ENCODE results near the gene CENPB. TPM values are rescaled to one million over a fixed set of nuclear protein-coding genes. Genes with fewer than 3 reads are reported as not detected.

Gene CENPB
- total and polyA plus RNA-seq, 12 donors = 52.3 to 95.7 (median 67.7) TPM

DNA sequence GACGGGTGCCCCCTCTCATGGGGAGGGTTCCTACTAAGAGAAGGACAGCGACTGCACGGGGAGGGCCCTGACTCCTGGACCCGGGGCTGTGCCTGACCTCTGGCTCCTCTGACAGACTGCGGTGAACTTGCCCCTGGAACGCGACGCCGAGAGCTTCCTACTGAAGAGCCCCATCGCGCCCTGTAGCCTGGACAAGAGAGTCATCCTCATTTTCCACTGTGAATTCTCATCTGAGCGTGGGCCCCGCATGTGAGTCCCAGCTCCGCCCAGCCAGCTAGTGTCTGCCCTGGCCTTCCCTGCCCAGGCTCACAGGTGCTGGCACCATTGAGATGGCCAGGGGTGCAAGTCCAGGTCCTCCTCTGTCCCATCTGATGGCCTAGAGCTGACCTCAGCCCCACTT, 16.7 kb upstream of the CENPB start:
- H3K4me3 ChIP-seq = no peak overlapping the region
- H3K36me3 ChIP-seq = peaks cover 0 to 76% (median 20%) of the 10 kb centered on the region in 9 donors
- DNase-seq (no peak), ATAC-seq (no peak)
- H3K9me3 ChIP-seq = no peaks in the 10 kb centered on the region
- 95 to 99% methylated on average over 14 of the region's 14 CpGs for WGBS, 2 donors
- TF ChIP-seq, protein P1, sequence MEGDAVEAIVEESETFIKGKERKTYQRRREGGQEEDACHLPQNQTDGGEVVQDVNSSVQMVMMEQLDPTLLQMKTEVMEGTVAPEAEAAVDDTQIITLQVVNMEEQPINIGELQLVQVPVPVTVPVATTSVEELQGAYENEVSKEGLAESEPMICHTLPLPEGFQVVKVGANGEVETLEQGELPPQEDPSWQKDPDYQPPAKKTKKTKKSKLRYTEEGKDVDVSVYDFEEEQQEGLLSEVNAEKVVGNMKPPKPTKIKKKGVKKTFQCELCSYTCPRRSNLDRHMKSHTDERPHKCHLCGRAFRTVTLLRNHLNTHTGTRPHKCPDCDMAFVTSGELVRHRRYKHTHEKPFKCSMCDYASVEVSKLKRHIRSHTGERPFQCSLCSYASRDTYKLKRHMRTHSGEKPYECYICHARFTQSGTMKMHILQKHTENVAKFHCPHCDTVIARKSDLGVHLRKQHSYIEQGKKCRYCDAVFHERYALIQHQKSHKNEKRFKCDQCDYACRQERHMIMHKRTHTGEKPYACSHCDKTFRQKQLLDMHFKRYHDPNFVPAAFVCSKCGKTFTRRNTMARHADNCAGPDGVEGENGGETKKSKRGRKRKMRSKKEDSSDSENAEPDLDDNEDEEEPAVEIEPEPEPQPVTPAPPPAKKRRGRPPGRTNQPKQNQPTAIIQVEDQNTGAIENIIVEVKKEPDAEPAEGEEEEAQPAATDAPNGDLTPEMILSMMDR (IDR thresholded peaks at IDR 0.05) = no peak
- intact Hi-C loops (cut with DNase I) = no loop called here
- H3K27ac ChIP-seq = no peak overlapping the region
- H3K27me3 ChIP-seq = no peaks in the 10 kb centered on the region
- peaks cover 5 to 58% (median 28%) of the 10 kb centered on the region in 9 donors for H3K4me1 ChIP-seq

DNA sequence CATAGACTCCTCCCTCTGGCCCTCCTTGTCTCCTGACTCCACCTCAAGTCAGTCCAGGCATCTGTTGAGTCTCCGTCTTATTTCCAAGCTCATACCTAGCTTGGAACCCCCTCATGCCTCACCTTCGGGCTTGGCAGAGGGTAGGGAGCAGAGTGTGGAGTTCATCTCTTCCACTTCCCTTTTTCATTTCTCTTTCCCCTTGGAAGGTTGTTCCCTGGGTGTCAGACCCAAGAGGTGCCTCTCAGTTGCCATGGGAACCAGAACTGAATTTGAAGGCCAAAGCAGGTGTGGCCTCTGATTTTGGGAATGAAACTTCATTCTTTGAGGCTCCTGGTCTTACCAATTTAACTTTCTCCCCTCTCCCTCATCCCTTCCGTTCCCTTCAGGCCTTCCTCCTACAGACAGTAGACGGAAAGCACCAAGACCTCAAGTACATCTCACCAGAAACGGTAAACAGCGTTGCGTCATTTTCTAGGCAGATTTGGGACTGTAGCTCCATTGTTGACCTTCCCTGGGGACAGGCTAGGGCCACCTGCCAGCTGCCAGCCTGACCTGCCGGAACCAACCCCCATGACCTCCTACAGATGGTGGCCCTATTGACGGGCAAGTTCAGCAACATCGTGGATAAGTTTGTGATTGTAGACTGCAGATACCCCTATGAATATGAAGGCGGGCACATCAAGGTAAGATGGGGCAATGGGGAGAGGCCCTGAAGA, 16.1 kb upstream of the CENPB start:
- no peak for ATAC-seq
- no peak overlapping the region for H3K27ac ChIP-seq
- WGBS, 2 donors = 90 to 96% methylated on average over 11 of the region's 11 CpGs
- H3K9me3 ChIP-seq = no peaks in the 10 kb centered on the region
- TF ChIP-seq, protein P1 (IDR thresholded peaks at IDR 0.05) = no peak
- H3K4me1 ChIP-seq = peaks cover 0 to 58% (median 26%) of the 10 kb centered on the region in 9 donors
- H3K36me3 ChIP-seq = peaks cover 0 to 77% (median 20%) of the 10 kb centered on the region in 9 donors
- H3K27me3 ChIP-seq = no peaks in the 10 kb centered on the region
- H3K4me3 ChIP-seq = no peak overlapping the region
- intact Hi-C loops (cut with DNase I) = no loop called here
- DNase-seq = no peak

DNA sequence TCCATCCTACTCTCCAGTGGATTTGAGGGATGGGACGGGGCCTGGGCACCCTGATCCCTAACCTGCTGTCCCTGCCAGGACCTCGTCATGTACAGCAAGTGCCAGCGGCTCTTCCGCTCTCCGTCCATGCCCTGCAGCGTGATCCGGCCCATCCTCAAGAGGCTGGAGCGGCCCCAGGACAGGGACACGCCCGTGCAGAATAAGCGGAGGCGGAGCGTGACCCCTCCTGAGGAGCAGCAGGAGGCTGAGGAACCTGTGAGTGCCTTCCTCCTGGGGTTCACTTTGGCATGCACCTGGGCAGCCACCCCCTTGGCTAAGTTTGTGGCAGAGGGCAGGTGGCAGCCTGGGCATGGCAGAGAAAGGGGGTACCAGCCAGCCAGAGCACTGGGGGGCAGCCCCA, 15.3 kb upstream of the CENPB start:
- intact Hi-C loops (cut with DNase I) = no loop called here
- 95% methylated on average over 13 of the region's 13 CpGs for WGBS, 2 donors
- H3K4me1 ChIP-seq = peaks cover 0 to 58% (median 24%) of the 10 kb centered on the region in 9 donors
- TF ChIP-seq, protein P1 (IDR thresholded peaks at IDR 0.05) = no peak
- ATAC-seq (no peak), DNase-seq (no peak)
- H3K9me3 ChIP-seq = no peaks in the 10 kb centered on the region
- H3K27ac ChIP-seq = no peak overlapping the region
- H3K36me3 ChIP-seq = peaks cover 0 to 77% (median 20%) of the 10 kb centered on the region in 9 donors
- H3K4me3 ChIP-seq = no peak overlapping the region
- no peaks in the 10 kb centered on the region for H3K27me3 ChIP-seq

GRCh38 chr20:3801299-3801698, 14.8 kb upstream of the CENPB start:
- no peak for ATAC-seq
- DNase-seq = no peak
- TF ChIP-seq, protein P1 (IDR thresholded peaks at IDR 0.05) = no peak
- intact Hi-C loops (cut with DNase I) = no loop called here
- Histone ChIP-seq H3K4me3 (no peak overlapping the region), H3K27me3 (no peaks in the 10 kb centered on the region), H3K4me1 (peaks cover 0 to 57% (median 24%) of the 10 kb centered on the region in 9 donors), H3K27ac (peak overlapping the region in 1 of 10 donors; percentile 97), H3K36me3 (peaks cover 0 to 76% (median 20%) of the 10 kb centered on the region in 9 donors), H3K9me3 (no peaks in the 10 kb centered on the region)
- 95 to 98% methylated on average over 4 of the region's 4 CpGs for WGBS, 2 donors

Measured in heart right ventricle (tissue), 16 donors.